HG02938 (cell line): ENCODE measurements around the gene GABRG3.

ENCODE experiments used
- ATAC-seq: cut with Tn5 transposase; IDR thresholded peaks from one replicate; pipeline ENCODE4 v1.9.1; 2021; ENCODE audit warnings: mild to moderate bottlenecking, moderate library complexity; ENCODE audit not compliant: unreplicated experiment

Gene GABRG3

DNA sequence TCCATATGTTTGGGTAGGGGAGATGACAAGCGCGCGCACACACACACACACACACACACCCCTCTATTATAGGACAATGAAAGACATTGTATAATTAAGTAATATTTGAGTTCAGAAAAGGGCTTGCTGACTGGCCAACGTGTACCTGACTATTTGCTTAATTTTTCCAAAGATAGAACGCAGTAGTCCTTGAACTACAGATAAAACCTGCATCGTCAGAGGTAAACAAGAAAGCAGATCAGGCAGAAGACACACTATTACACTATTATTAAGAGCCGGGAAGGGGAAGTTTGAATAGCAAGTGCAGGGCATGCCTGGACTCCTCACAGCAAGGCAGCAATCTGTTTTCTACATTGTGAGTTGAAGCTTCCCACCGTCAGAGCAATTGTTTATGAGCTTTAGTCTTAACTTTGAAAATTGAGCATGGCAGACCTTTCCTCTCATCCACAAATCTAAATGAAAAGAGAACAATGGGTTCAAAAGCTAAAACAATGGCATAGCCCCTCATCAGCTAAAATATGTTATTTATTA is 427.7 kb downstream of the GABRG3 start:
- ATAC-seq, result no peak

DNA sequence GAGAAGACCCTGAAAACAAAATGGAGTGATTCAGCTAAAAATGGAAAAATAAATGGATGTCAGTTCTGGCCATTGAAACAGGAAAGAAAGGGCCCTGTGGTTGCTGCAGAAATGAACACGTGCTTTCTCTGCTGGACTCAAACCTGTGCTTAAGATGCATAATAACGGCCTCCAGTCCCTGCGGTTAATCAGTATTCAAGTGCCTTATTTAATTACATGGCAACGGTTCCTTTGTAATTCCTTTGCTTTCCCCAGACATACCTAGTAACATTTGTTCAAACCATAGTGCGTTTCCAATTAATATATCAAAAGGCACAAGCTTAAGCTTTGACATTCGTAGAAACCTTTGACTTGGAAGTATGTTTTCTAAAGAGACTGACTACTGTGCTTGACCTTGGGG is 428.3 kb downstream of the GABRG3 start:
- ATAC-seq, result no peak

GRCh38 chr15:27401471-27401870 is 430.5 kb downstream of the GABRG3 start:
- no peak for ATAC-seq

- ATAC-seq, result no peak
These were observed 437.4 kb downstream of the GABRG3 start for GRCh38 chr15:27408428-27408827.

- ATAC-seq, result no peak
These were observed 440.1 kb downstream of the GABRG3 start for GRCh38 chr15:27410996-27411605.

DNA sequence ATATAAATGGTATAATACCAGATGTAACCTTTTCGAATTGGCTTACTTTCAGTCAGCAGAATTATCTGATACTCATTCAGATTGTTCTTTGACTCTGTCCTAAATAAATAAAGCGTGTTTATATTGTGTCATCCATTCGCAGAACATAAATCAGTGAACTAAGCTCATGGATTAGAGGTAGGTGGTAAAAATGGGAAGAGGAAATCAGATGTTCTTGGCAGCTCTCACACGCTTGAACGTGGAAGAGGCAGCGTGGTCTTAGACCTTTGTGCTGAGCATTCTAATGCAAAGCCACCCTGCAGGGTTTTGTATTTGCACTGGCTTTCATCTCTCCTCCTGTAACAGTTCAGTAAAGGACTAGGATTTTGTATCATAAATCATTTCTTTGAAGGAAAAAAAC is 441.4 kb downstream of the GABRG3 start:
- ATAC-seq, result no peak

DNA sequence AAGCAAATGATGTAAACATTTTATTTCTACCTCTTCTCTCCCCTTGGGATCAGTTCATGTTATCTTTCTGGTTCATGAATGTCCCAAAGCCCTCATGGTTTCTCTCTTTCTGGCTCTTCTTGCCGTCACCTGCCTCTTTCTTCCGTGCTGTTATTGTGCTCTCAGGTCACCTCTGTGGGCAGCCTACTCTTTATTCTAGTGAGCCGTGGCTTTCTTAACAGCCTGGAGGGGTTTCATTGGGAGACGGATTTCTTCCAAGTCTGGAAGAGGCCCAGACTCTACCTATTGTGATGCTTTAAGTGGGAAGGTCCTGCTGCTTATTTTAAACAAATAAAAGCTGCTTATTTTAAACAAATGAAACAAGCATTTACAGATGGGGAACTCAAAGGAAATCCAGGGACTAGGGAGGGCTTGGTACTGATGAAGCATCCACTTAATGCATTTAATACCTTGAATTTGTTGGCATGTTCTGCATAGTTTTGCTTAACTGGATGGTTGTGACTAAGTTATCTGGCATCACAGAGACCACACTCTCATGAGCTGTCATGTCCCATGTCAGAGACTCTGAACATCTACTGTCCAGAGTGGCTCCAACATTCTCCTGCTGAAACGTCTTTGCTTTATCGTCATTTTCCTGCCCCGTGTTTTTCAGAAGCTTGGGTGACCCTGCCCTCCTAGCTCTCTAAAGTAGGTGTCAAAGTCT is 443.3 kb downstream of the GABRG3 start:
- no peak for ATAC-seq

GRCh38 chr15:27418726-27419125 is 447.7 kb downstream of the GABRG3 start:
- ATAC-seq, result no peak

DNA sequence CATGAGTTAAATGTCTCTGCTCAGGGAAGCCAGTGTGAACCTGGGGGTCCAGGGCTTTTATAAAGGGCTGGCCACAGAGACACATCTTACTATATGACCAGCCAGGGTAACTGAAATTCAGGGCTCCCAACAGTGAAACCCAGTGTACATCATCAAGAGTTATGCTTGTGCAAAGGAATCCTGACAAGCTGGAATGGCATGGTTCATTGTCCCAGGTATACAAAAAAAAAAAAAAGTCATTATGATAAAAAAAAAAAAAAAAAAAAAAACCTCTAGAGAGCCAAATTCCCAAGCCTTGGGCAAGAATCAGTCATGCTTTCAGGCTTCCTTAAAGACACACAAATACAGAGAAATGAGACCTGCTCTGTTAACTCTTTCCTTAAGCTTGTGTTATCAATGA is 452.0 kb downstream of the GABRG3 start:
- no peak for ATAC-seq

GRCh38 chr15:27426805-27427204 is 455.8 kb downstream of the GABRG3 start:
- ATAC-seq, result no peak

GRCh38 chr15:27427276-27427675 is 456.3 kb downstream of the GABRG3 start:
- ATAC-seq, result no peak

DNA sequence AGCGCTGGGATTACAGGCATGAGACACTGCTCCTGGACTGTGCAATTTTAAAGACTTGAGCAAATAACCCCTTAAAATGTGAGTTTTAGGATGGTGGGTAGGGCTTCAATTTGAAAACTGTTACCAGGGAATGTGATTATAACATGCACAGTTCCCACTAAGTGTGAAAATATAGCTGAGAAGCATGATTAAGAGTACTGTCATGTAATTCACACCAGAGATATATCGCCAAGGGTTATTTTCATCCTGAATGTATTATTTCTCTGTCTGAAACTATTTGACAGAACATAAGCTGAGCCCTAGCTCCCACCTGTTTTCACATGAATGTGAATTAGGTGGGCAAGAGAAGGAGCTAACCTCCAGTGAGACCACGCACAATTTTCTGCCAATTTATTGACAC is 457.2 kb downstream of the GABRG3 start:
- ATAC-seq, result no peak

DNA sequence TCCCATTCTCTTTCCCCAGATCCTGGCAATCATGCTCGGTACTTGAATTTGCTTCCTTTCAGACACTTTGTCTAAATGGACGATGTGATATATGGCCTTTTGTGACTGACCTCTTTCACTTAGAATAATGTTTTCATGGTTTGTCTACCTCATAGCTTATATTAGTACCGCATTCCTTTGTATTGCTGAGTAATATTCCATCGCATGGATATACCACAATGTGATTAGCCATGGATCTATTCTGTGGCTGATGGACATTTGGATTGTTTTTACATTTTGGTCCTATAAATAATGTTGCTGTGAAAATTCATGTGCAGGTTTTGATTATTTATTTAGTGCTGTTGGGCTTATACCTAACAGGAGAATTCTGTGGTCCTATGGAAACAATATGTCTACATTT is 458.6 kb downstream of the GABRG3 start:
- ATAC-seq, result no peak

GRCh38 chr15:27433604-27434003 is 462.6 kb downstream of the GABRG3 start:
- ATAC-seq, result no peak

DNA sequence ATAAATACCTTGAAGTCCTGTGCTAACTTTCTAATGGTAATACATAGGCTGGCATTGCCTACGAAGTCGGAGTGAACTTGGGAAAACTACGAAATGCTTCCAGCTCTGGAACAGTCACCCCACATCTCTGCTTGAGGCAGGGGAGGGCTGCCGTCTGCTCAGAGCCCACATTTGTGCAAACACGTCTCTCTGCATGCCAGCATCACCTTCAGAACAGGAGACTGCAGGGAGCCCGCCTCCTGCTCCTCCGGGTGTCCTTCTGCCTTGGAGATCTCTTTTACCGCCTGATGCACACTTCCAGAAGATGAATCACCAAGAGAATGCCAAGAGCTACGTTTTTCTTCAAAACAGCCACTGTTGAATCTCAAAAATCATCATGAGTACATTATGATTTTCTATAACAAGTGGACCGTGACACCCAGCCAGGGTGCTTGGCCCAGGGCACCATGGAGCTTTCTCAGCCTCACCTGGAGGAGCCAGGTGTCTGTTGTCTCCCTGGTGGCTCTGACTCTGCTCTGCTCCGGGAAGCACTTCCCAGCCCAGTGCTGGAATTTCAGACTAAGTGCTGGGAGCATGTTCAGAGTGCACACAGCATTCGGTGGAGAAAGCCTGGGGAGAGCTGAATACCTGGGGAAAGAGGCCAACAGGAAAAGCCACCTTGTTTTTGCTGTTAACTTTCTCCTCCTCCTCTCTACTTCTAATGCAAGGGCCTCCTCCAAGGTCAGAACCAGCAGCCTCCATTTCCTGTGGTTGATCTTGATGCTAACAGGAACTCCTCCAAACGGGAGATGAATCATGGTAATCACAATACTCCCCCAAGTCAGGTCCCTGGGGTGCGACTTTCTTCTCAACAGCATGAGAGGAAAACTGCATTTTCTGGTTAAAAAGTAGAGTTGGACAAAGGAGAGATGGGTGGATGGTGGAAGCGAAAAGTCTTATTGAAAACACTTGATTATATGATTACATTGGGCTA is 467.7 kb downstream of the GABRG3 start:
- ATAC-seq, result no peak

- no peak for ATAC-seq
These were observed 470.1 kb downstream of the GABRG3 start for GRCh38 chr15:27441120-27441519.

DNA sequence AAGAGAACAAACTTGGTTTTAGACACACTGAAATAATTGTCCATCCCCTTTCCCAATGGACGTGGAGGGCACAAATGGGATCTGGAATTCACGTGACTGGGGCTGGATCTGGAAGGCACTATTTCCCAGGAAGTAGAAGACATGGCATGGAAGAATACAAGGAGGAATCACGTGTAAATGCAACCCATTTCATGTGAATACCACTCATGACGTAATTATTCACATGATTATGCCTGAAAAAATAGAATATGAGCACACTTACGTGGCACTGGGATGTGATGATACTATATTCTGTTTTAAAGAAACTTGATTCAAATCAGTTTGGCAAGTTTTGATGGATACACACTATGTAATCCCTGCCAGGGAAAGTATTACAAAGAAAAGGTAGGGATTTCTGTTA is 477.3 kb downstream of the GABRG3 start:
- no peak for ATAC-seq

- ATAC-seq, result no peak
These were observed 478.0 kb downstream of the GABRG3 start for GRCh38 chr15:27448986-27449385.

DNA sequence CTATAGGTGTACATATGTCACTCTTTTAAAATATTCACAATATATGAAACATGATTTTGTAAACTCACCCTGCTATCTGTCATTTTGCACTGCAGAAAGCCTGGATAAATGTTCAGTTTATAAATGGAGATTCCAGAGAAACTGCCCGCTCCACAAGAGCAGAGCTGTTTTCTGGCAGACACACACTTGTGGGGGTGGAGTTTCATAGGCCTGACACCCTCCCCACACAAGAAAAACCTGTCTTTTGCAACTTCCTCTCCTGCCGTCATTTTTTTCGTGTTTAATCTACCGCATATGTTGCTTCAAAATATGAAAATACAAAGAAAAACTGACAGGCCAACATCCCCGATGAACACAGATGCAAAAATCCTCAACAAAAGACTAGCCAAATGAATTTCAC is 479.0 kb downstream of the GABRG3 start:
- no peak for ATAC-seq

GRCh38 chr15:27454281-27455075 is 483.5 kb downstream of the GABRG3 start:
- ATAC-seq, result no peak

- no peak for ATAC-seq
These were observed 485.8 kb downstream of the GABRG3 start for GRCh38 chr15:27456807-27457206.
